ENCODE data around the gene KDM4C. TPM values are rescaled to one million over a fixed set of nuclear protein-coding genes. Genes with fewer than 3 reads are reported as not detected.

Gene KDM4C
- total RNA-seq, 4 donors from 2014 or later, result 39.0 to 113 (median 43.9) TPM

DNA sequence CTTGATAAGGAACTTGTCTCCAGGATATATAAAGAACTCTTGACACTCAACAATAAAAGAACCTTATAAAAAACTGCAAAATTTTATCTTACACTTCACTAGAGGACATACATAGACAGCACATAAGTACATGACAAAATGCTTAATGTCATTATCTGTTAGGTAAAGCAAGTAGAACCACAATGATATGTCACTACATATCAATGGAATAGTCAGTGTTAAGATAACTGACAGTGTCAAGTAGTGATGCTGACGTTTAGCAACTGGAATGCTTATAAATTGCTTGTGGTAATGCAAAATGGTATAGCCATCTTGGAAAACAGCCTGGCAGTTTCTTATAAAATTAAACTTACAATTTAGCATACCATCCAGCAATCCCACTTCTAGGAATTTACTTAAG is 314.1 kb downstream of the KDM4C start:
- 91% methylated on average over 1 of the region's 1 CpG for WGBS

DNA sequence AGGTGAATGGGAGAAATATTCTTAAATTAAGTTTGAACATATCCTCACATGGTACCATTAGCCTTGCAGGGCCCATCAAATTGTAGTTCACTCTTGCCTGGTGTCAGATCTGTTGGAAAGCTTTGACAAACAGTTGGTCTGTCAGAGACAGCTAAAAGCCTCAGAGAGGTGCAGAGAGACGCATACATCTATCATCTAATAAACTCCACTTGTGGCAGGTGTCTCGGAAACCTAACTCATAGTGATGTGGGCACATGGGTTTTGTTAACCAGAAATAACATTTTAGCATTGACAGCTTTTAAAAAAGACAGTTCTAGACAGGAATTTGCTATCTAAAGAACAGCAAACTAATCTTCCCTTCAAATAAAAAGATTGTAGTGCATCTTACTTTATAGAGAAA is 315.9 kb downstream of the KDM4C start:
- no peak for DNase-seq (ENCODE audit: low spot score in 2 of 2)
- Histone ChIP-seq H3K27me3 (no peaks in the 10 kb centered on the region), H3K27ac (no peak overlapping the region), H3K9me3 (no peaks in the 10 kb centered on the region), H3K36me3 (peaks cover 27% of the 10 kb centered on the region), H3K4me3 (no peak overlapping the region), H3K4me1 (no peaks in the 10 kb centered on the region)
- WGBS, result 91% methylated on average over 2 of the region's 2 CpGs
- TF ChIP-seq EP300 (IDR thresholded peaks at IDR 0.05), result no peak
- TF ChIP-seq, protein P1, sequence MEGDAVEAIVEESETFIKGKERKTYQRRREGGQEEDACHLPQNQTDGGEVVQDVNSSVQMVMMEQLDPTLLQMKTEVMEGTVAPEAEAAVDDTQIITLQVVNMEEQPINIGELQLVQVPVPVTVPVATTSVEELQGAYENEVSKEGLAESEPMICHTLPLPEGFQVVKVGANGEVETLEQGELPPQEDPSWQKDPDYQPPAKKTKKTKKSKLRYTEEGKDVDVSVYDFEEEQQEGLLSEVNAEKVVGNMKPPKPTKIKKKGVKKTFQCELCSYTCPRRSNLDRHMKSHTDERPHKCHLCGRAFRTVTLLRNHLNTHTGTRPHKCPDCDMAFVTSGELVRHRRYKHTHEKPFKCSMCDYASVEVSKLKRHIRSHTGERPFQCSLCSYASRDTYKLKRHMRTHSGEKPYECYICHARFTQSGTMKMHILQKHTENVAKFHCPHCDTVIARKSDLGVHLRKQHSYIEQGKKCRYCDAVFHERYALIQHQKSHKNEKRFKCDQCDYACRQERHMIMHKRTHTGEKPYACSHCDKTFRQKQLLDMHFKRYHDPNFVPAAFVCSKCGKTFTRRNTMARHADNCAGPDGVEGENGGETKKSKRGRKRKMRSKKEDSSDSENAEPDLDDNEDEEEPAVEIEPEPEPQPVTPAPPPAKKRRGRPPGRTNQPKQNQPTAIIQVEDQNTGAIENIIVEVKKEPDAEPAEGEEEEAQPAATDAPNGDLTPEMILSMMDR (IDR thresholded peaks at IDR 0.05), result no peak
- TF ChIP-seq POLR2A (IDR thresholded peaks at IDR 0.05), result no peak
- TF ChIP-seq POLR2AphosphoS5 (IDR thresholded peaks at IDR 0.05), result no peak

More for the DNA sequence above, 314.1 kb downstream of the KDM4C start:
- H3K36me3 ChIP-seq, result peaks cover 19% of the 10 kb centered on the region
- no peak overlapping the region for H3K4me3 ChIP-seq
- no peaks in the 10 kb centered on the region for H3K9me3 ChIP-seq
- no peaks in the 10 kb centered on the region for H3K27me3 ChIP-seq
- no peaks in the 10 kb centered on the region for H3K4me1 ChIP-seq
- no peak for DNase-seq (ENCODE audit: low spot score in 2 of 2)
- TF ChIP-seq, protein P1 (IDR thresholded peaks at IDR 0.05), result no peak
- TF ChIP-seq POLR2AphosphoS5 (IDR thresholded peaks at IDR 0.05) (no peak), EP300 (IDR thresholded peaks at IDR 0.05) (no peak), POLR2A (IDR thresholded peaks at IDR 0.05) (no peak)
- no peak overlapping the region for H3K27ac ChIP-seq

DNA sequence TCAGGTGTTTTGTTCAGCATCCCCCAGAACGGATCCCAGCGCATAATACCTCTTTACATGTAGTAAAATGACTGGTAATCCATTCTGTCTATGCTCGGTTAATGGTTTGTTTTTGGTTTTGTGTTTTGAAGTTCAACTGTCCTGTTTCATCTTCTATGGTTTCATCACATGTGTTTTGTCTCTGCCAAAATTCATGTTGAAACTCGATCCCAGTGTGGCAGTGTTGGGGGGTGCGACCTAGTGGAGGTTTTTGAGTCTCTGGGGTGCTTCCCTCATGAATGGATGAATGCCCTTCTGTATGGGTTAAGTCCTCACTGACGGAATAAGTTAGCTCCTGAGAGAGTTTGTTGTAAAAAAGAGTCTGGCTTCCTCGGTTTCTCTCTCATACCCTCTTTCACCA is 317.4 kb downstream of the KDM4C start:
- TF ChIP-seq POLR2AphosphoS5 (IDR thresholded peaks at IDR 0.05) (no peak), EP300 (IDR thresholded peaks at IDR 0.05) (no peak), POLR2A (IDR thresholded peaks at IDR 0.05) (no peak)
- TF ChIP-seq, protein P1 (IDR thresholded peaks at IDR 0.05), result no peak
- Histone ChIP-seq H3K4me1 (no peaks in the 10 kb centered on the region), H3K27me3 (no peaks in the 10 kb centered on the region), H3K4me3 (no peak overlapping the region), H3K36me3 (peaks cover 24% of the 10 kb centered on the region), H3K9me3 (no peaks in the 10 kb centered on the region), H3K27ac (no peak overlapping the region)
- WGBS, result 89% methylated on average over 7 of the region's 7 CpGs
- no peak for DNase-seq (ENCODE audit: low spot score in 2 of 2)

DNA sequence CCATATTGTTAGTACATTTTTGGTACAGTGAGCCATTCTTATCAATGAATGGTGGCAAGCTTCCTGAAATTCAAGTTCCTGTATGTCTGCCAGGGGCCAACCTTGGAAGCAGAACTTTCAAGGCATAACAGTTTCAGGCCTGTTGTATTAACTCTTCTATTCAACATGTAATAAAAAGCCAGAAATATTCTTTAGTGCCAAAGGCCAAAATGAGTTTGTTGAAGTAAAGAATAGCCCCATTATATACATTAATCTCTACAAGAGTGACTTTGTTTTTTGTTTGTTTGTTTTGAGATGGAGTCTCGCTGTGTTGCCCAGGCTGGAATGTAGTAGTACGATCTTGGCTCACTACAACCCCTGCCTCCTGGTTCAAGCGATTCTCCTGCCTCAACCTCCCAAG is 321.3 kb downstream of the KDM4C start:
- no peak for DNase-seq (ENCODE audit: low spot score in 2 of 2)
- TF ChIP-seq POLR2A (IDR thresholded peaks at IDR 0.05) (no peak), POLR2AphosphoS5 (IDR thresholded peaks at IDR 0.05) (no peak), EP300 (IDR thresholded peaks at IDR 0.05) (no peak)
- TF ChIP-seq, protein P1 (IDR thresholded peaks at IDR 0.05), result no peak
- WGBS, result 94% methylated on average over 3 of the region's 3 CpGs
- H3K9me3 ChIP-seq, result no peaks in the 10 kb centered on the region
- H3K27ac ChIP-seq, result no peak overlapping the region
- H3K4me1 ChIP-seq, result no peaks in the 10 kb centered on the region
- H3K36me3 ChIP-seq, result peaks cover 31% of the 10 kb centered on the region
- no peaks in the 10 kb centered on the region for H3K27me3 ChIP-seq
- H3K4me3 ChIP-seq, result no peak overlapping the region

DNA sequence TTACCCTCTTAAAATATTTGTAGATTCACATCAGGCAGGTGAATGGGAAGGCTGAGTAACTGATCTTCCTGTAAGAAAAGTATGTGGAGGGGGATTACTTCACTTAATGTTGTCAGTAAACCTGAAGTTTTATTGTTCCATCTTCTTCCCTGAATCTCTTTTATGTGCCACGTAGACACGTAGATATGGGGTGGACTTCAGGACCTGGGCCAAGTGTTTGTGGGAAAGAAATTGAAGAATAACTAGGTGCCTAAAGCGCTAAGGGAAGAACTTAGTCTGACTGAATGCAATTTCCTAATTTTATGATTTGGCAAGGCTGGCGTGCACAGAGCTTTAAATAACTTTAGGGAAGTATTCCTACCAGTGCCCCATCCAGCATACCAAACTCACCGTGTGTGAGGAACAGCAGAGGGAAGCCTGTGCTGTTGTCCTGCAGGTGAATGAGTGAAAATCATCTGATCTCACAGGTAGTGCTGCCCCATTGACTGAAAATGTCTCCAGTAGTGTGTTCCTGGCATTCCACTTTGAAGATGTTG is 323.4 kb downstream of the KDM4C start:
- H3K4me3 ChIP-seq, result no peak overlapping the region
- DNase-seq (ENCODE audit: low spot score in 2 of 2), result no peak
- peaks cover 23% of the 10 kb centered on the region for H3K36me3 ChIP-seq
- no peaks in the 10 kb centered on the region for H3K9me3 ChIP-seq
- no peaks in the 10 kb centered on the region for H3K27me3 ChIP-seq
- WGBS, result 59% methylated on average over 5 of the region's 5 CpGs
- TF ChIP-seq, protein P1 (IDR thresholded peaks at IDR 0.05), result no peak
- TF ChIP-seq POLR2A (IDR thresholded peaks at IDR 0.05) (no peak), EP300 (IDR thresholded peaks at IDR 0.05) (no peak), POLR2AphosphoS5 (IDR thresholded peaks at IDR 0.05) (no peak)
- no peak overlapping the region for H3K27ac ChIP-seq
- H3K4me1 ChIP-seq, result no peaks in the 10 kb centered on the region
